GM21381 (cell line): ENCODE measurements around the gene POU3F1.
"Not testable (repeated sequence)": the region's sequence is repeated elsewhere in the genome, so short reads cannot be mapped to it uniquely, and the experiment has no call there.

Source experiments
- ATAC-seq: cut with Tn5 transposase; IDR thresholded peaks from one replicate; pipeline ENCODE4 v1.9.1; 2021; ENCODE audit warnings: mild to moderate bottlenecking, moderate library complexity; ENCODE audit not compliant: unreplicated experiment

The POU3F1 gene

DNA sequence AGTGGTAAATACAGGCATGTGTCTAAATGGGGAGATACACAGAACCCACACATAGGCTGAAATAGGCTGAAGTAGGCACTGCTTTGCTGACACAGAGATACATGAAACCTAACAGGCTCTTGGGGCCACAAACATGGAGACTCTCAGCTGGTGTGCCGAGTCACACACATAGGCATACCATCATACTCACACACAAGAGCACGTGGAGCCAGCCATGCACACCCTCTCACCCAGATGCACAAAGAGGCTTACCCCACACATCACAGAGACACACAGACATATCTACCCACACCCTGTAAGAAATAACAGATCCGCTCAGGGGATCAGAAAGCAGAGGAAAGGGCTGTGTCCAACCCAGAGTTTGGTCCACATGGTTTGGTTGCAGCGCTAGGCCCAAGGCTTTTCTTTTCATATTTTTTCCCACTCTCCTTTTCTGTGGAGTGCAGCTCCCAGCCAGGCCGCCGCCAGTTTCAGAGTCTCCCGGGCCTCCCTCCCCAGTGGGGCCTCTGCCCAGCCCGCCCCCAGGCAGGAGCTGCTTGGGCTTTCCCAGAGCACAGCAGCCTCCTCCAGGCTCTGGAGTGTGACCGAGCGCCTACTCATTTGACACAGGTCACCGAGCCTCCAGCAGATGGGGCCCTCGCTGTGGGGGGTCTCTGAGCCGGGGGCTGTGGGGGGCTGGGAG lies 3.9 kb upstream of the POU3F1 start:
- no peak for ATAC-seq

DNA sequence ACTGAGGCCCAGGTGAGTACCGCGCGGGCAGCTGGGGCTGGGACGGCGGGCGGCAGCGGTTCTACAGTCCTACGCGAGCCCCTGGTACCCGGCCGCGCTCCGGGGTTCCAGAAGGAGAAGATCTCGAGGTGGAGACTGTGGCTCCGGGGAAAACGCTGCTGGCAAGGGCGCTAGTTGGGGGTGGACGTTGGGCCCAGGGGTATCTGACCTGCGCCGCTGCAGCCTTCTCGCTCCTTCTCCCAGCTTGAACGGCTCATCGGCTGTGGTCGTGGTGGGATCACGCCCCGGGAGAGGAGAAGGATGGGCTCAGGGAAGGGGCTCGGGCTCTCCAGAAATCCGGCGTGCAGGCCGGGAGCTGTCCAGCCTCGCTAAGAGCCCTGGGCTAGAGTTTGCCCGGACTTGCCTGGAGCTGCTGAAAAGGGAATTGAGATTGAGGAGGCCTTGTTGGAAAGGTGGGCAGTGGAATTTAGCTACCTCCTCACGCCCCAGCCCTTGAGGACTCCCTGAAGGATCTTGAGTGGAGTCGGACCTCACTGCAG lies 1.1 kb upstream of the POU3F1 start:
- ATAC-seq: no peak

DNA sequence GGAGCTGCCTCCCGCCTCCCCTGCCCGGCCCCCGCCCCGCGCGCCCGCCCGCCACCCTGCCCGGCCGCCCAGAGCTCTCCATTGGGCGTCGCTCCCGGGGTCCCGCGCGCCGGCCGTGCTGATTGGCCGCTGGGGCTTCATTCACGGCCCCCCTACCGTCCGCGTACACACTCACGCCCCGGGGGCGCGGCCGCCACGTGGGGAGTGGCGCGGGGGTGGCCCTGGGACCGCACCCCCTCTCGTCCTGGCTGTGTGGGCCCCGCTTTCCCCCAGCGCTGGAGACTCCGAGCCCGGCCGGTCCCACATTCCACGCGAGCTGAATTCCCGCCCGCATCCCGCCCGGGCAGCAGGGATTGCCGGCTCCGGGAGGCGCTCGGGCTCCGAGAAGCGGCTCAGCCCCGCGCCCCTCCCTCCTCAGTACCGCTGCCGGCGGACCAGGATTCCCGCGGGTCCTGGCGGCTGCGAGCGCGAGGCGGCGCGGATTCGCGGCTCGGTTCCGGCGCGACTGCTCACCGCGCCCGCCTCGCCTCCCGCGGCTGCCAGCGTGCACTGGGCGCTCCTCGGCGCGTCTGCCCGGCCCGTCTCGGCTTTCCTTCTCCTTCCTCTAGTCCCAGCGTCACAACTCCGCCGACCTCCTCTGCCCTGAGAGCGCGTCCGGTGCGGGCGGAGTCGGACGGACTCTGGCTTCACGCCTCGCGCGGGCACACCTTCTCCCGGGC lies 450 bp upstream of the POU3F1 start:
- ATAC-seq: peak; percentile 64

DNA sequence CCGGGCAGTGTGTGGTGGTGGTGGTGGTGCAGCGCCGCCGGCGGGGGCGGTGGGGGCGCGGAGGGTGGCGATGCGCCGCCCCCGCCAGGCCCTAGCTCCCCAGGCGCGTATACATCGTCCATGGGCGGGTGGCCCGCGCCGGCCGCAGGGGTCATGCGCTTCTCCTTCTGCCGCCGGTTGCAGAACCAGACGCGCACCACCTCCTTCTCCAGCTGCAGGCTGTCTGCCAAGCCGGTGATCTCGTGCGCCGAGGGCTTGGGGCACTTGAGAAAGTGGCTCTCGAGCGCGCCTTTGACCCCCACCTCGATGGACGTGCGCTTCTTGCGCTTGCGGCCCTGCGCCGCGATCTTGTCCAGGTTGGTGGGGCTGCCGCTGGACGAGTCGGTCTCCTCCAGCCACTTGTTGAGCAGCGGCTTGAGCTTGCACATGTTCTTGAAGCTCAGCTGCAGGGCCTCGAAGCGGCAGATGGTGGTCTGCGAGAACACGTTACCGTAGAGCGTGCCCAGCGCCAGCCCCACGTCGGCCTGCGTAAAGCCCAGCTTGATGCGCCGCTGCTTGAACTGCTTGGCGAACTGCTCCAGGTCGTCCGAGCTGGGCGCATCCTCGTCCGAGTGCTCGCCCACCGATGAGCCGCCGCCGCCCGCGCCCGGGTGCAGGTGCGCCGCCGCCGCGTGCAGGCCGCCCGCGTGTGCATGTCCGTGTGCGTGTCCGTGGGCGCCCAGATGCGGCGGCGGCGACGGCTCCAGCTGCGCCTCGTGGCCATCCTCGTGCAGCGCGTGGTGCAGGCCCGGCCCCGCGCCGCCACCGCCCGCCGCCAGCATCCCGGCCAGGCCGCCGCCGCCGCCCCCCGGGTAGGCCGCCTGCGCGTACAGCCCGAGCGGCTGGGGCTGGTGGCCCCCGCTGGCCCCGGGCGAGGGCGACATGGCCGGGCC lies 926 bp downstream of the POU3F1 start:
- no peak for ATAC-seq

DNA sequence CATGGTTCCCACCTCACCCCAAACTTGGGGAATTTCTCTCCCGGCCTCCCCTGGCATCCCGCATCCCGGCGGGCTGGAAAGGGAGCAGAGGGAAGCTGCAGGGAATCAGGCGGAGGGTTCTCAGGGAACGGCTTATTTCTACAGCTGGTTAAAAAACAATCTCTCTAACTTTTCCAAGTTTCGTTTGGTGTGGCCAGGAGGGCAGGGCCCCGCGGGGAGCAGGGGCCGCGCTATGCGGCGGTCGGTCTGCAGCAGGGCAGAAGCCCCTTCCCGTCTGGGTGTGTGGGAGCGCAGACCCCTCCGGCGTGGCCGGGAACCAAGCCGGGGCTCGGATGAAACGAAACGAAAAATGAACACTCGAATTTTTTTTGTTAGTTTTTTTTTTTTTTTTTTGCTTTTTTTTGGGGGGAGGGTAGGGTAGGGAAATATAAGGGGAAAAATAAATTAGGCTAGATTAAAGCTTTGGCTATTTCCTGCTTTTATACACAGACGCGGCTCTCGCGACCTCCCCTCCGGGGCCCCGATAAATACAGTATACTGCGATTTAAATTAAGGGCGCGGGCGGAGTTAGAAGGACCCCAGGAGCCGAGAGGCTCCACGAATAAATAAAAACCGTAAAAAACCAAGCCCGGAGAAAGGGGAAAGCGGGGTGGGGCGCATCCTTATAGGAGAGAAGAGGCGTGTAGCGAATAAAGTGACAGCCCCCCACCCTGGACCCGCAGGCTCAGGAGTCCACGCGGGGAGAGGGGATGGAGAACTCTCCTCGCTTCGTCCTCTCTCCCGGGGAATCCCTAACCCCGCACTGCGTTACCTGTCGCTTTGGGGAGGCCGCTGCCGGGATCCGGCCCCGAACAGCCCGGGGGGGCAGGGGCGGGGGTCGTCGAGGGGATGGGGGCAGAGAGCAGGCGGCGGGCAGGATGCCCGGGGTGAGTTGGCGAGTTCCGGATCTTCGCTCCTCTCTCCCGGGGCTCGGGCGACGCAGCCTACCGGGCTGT lies 2.1 kb downstream of the POU3F1 start:
- no peak for ATAC-seq

DNA sequence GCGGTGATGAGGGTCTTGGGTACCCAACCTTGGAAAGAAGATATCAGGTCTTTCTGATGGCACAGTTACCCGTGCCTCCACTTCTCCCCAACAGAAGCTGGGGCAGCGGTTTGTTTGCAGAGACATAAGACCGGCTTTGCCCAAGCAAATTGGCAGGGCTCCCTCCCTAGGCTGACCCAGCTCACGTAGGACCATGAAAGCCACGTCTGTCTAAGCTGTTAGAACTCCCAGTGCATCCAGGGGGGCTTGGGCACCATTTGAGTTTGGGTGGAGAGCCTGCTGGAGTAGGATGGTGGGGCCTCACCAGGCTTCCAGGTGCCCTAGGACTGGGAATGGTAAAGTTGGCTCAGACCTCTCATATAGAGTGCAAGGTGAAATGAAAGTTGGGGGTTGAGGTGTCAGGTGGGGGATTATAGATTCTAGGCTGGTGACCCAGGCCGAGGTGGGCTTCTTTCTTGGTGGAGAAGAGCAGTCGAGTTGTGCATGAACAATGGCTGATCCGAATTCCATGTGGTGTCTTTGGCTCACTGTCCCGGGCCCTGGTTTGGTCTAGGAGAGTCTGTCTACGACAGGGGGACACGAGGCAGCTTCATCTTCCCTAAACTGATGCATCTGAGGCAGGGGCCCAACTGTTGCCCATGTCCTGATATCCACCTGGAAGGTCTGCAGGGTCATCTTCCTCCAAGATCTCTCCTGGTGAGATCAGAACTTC lies 3.4 kb downstream of the POU3F1 start:
- no peak for ATAC-seq

DNA sequence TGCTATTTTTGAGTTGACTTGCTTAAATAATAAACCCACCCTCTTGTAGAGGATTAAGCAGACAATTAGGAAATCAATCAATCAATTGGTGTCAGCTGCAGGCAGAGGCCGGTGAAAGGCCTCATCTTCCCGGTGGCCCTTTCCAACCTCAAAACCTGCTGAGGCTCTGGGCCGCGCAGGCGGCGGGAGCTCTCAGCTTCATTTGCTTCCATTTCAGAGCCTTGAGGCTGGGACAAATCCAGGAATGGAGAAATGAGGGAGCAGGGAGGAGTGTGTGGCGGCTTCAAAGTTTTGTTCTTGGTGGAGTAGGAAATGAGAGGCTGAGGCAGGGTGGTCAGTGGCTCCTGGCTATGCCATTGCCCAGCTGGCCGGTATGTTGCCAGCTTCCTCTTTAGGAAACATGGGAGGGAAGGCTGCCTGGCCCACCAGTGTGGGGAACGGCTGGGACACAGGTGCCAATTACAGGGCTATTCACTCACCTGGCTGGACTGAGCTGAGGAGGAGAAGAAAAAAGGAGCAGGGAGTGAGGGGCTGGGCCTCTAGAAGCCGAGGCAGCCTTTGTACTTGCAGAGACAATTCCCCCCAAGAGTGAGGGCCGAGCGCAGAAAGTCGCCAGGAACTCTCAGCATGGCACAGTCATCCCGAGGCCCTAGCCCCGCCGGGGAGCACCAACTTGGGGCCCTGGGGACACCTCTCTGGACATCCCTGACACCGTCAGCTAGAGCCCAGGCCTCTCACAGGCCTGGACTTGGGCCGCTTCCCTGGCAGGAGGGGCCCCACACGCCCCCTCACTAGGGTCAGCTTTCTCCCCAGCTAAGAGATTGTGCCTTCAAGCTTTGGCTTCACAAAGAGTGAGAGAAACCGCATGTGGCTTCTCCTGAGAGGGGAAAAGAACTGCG lies 4.4 kb downstream of the POU3F1 start:
- ATAC-seq: no peak

DNA sequence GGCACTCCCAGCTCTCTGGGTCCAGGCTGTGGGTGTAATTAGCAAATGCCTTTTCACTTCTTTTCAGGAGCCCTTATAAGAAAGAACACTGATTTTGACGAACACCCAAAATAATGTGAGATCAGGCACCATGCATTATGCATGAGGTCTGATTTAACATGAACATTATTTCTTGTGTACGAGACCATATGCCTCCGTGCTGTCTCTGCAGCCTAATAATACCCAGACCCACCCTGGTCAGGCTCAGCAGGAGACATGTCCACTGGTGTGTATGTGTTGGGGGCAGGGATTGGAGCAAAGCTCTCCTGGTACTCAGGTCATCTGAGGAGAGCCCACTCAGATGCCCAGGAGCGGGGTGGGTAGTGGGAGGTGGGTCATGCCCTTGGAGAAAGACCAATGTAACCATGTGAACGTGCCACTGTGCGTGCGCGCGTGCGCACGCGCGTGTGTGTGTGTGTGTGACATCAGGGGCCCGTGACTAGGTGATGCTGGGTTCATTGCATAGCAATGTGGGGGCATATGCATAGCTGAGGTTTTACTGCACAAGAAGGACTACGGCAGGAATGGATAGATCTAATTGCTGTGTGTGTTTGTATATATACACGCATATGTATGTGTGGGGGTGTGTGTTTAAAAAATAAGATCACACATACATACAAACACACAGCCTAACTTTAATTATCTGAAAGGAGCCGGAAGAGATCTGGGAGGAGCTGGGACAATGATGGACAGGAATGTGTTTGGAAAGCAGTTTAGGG lies 7.1 kb downstream of the POU3F1 start:
- ATAC-seq: no peak

DNA sequence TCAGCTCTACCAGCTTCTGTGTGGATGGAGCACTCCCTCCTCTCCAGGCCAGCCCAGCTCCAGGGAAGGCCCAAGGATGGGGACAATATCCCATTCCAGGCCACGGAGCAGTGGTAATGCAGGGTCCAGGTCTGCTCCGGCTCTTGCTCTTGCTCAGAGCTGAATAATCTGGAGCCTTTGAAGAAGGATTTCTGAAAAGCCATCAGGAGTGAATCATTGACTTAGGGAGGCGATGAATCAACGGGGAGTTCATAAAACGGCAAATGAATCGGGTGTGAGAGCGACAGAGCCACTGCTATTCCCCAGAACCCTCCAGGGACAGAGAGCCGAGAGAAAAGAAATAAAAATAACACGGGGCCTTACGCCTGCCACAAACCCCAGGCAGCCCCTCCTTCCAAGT lies 7.7 kb downstream of the POU3F1 start:
- no peak for ATAC-seq

DNA sequence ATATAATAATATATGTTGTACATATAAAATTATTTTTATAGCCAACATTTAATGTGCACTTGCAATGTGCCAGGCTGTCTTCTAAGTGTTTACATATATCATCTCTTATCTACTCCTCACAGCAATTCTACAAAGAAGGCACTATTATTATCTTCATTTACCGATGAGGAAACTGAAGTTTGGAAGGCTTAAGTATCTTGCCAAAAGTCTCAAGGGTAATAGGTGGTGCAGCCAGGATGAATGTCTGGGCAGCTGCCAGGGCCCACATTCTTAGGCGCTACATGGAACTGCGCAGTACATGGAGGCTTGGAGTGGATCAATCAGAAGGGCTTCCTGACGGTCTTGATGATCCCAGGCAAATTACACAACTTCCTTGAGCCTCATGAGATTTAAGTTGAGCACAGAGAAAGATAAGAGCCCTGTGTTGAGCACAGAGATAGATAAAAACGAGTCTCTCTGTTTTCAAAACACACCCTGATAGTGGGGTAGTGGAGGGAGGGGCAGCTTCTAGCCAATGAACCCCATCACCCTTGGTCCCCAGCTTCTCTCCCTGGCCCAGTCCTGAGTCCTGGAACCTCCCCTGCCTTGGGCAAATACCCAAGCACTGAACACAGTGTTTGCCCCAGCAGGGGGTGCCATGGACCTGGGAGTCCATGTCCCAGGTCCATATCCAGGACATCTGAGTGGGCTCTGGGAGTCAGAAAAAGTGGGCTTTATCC lies 9.2 kb downstream of the POU3F1 start:
- ATAC-seq: no peak

DNA sequence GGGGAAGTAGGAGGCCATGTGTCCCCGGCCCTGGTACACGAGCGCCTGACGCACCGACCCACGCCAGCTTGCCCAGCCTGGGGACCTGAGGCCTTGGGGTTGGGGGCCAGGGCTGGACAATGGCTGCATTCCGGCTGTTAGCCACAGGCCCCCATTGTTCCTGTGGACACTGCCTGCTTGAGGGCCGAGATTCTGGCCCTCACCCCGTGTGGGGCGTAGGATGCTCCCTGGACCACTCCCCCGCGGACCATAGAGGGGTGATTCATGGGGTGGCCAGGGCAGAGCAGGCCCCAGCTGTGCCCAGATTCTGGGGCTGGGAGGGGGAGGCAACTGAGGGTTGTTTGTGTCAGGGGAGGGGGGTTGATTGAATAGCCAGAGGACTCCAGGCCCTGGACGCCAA lies 11.7 kb downstream of the POU3F1 start:
- no peak for ATAC-seq

DNA sequence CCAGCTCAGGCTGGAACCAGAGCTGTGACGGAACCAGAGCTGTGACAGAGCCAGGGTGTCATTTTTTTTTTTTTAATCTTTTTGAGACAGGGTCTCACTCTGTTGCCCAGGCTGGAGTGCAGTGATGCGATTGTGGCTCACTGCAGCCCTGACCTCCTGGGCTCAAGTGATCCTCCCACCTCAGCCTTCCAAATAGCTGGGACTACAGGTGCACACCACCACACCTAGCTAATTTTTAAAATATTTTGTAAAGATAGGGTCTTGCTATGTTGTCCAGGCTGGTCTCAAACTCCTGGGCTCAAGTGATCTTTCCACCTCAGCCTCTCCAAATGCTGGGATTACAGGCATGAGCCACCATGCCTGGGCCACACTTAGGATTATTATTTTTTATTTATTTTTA lies 13.6 kb downstream of the POU3F1 start:
- ATAC-seq: not testable (repeated sequence)

DNA sequence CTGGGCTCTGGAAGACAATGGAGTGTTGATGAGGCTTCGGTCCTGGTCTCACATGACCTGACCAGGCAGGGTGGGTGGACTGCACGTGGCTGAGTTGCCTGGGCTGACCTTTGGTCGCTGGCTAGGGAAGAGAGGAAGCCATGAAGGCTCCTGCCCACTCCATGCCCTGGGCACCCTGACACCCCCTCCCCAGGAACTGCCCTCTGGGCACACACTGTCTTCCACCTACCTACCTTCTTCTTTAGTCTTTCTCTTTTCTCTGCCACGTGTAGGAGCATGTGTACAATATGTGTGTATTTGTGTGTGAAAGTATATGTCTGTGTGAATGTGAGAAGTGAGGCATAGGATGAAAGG lies 15.1 kb downstream of the POU3F1 start:
- ATAC-seq: no peak

DNA sequence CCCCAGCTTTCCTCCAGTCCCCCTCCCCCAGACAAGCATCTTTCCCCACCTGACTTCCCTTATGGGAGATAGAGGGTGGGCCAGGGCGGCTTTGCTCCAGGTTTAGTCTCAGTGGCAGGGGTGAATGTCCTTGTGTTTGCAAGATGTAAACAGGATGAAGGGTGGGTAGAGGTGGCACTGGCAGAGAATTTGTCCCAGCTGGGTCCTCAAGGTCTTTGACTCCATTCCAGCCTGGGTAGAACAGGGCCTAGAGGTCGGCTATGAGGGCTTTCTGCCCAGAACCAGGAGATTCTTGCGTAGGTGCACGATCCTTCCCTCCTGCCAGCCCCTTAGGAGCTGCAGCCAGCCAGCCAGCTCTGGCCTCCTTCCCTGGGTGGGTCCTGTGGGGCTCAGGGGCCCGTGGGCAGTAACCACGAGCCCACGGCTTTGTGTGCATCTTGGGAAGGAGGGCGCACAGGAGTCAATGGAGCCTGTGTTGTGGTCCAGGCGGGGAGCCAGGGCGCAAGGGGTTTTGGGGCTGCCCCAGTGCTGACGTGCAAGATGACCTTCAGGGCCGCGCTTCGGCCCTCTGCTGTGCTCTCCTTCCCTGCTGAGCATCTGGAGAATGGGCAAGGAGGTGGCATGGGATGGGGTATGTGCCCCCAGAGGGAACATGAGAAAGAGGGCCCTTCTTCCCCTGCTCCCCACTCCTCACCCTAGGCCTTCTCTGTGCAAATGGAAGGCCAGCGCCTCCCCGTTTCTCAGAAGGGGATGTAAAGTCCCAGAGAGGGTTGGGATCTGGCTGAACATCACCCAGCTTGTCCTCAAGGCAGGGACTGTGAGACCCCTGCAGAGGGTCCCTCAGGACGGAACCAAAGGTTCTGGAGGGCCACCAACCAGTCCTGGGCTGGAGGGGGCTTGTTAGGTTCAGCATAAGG lies 15.7 kb downstream of the POU3F1 start:
- no peak for ATAC-seq

DNA sequence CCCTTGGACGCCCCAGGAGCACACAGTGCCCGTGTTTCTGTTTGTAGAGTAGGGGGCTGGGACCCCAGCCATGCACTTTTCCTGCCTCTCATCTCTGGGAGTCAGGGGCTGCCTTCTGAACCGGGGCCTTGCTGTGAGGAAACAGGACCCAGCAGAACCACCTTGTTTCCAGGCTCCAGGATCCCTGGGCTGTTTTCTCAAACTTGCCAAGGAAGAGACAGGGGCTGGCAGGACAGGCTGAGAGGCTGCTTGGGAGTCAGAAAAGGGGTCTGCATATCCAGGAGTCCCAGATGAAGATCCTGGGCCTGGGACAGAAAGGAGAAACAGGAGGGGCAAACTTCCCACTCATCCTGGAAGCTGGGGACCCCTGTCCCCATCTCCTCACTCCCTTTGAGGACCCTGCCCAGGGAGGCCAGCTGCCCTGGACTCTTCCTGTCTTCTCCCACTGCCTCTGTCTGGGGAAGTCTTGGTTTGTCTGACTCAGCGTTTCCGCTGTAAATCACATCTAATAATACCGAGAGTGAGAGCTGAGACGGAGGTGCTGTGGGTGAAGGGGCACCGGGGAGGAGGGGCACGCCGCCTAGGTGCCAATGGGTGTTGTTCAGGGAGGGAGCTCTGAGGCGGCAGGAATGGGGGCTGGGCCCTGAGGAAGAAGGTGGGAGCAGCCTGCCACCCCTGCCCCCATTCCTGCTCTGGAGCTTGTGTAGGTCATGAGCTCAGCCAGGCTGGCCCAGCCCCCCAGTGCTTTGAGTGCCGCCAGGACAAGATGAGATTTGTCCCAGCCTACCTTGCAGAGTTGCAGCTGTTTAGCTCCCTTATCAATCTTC lies 16.7 kb downstream of the POU3F1 start:
- ATAC-seq: peak; percentile 46
